HepG2 (cell line): Measurements from ENCODE around the gene LITAF. TPM values are rescaled to one million over a fixed set of nuclear protein-coding genes. Genes with fewer than 3 reads are reported as not detected.
A peak's percentile ranks its signal among the peaks of the same experiment; 100 is the strongest.

Experiments
- HDAC6 ChIP-seq: fragments of 200-600 bp; sonication (generic); IDR thresholded peaks from 2 replicates; pipeline ENCODE4 v1.7.0; 2017; ENCODE audit warnings: mild to moderate bottlenecking, antibody characterized with exemption, low read length, low read depth
- NFYC ChIP-seq: IDR thresholded peaks from 2 replicates; pipeline ENCODE4 v1.6.1; 2016; ENCODE audit warnings: missing genetic modification reagents, missing compliant biosample characterization
- PAWR ChIP-seq: sonication (generic); formaldehyde crosslinking; IDR thresholded peaks from 2 replicates; pipeline ENCODE4 v1.4.0; 2020; ENCODE audit warnings: missing genetic modification reagents, mild to moderate bottlenecking, borderline replicate concordance
- SMYD3 ChIP-seq: sonication (generic); formaldehyde crosslinking; IDR thresholded peaks from 2 replicates; pipeline ENCODE4 v1.8.1; 2023; ENCODE audit warnings: mild to moderate bottlenecking, missing genetic modification reagents
- ZHX2 ChIP-seq, 2 experiments: sonication (generic) in 1 of 2; formaldehyde crosslinking in 1 of 2; IDR thresholded peaks; 2 replicates each; pipeline versions ENCODE4 v1.6.1 to v1.9.0; 2014 to 2022; ENCODE audit warnings: antibody characterized with exemption in 1 of 2, borderline replicate concordance in 1 of 2, inconsistent platforms in 1 of 2, low read depth in 1 of 2, missing genetic modification reagents in 1 of 2
- ZNF350 ChIP-seq: sonication (generic); formaldehyde crosslinking; IDR thresholded peaks from 2 replicates; pipeline ENCODE4 v1.4.0; 2020; ENCODE audit warnings: mild to moderate bottlenecking, low read depth, missing genetic modification reagents, borderline replicate concordance
- ZNF746 ChIP-seq: sonication (generic); formaldehyde crosslinking; IDR thresholded peaks from 2 replicates; pipeline ENCODE4 v1.8.0; 2022; ENCODE audit warnings: mild to moderate bottlenecking, missing genetic modification reagents
- ZNF747 ChIP-seq: sonication (generic); formaldehyde crosslinking; IDR thresholded peaks from 2 replicates; pipeline ENCODE4 v1.8.1; 2023; ENCODE audit warnings: missing genetic modification reagents, mild to moderate bottlenecking, borderline replicate concordance
- polyA plus RNA-seq, 8 experiments: library from polyadenylated mRNA; depleted of rRNA in 3 of 8; stranded (reverse) in 7 of 8; unstranded in 1 of 8; fragments of >200 nt; fragmentation: Illumina TruSeq in 4 of 8; extraction: Trizol in 4 of 8; gene quantifications; 2 replicates each; pipeline versions ENCODE4 v1.2.1 to v1.2.3, GENCODE V29; 2011 to 2016; ENCODE audit warnings: low read depth in 4 of 8, missing spikeins in 1 of 8, mixed read lengths in 1 of 8; ENCODE audit not compliant: insufficient read depth in 1 of 8
- total RNA-seq, 5 experiments: library from RNA; depleted of rRNA; stranded (reverse); fragments of >200 nt; fragmentation: Illumina TruSeq; extraction: Trizol; gene quantifications; 2 replicates each; pipeline ENCODE4 v1.2.3, GENCODE V29; 2016; ENCODE audit warnings: low read depth in 1 of 5
- TF ChIP-seq, protein P1 (sequence below): sonication (generic); formaldehyde crosslinking; IDR thresholded peaks from 2 replicates; pipeline ENCODE4 v1.4.0; 2020; ENCODE audit warnings: mild to moderate bottlenecking, missing genetic modification reagents
- TF ChIP-seq, protein P2 (sequence below): sonication (generic); formaldehyde crosslinking; IDR thresholded peaks from 2 replicates; pipeline ENCODE4 v1.4.0; 2020; ENCODE audit warnings: missing genetic modification reagents, low read depth, mild to moderate bottlenecking, borderline replicate concordance
- TF ChIP-seq, protein P3 (sequence below), 2 experiments: sonication (generic) in 1 of 2; formaldehyde crosslinking in 1 of 2; IDR thresholded peaks; 2 replicates each; pipeline versions ENCODE4 v1.4.0 to v1.6.1; 2018 to 2020; ENCODE audit warnings: missing genetic modification reagents in 2 of 2, borderline replicate concordance in 1 of 2, low read depth in 1 of 2, mild to moderate bottlenecking in 1 of 2, missing biosample characterization in 1 of 2
- TF ChIP-seq, protein P4 (sequence below): sonication (generic); formaldehyde crosslinking; IDR thresholded peaks from 2 replicates; pipeline ENCODE4 v1.4.0; 2020; ENCODE audit warnings: missing genetic modification reagents

Gene LITAF
- total and polyA plus RNA-seq, 2 of the 13 experiments (the other 11 are each of a cell fraction or from before 2014, with no cell fraction given), result 80.1 to 141 TPM

GRCh38 chr16:11613381-11614303 lies 26.9 kb upstream of the LITAF start (continued):
- TF ChIP-seq, protein P1, sequence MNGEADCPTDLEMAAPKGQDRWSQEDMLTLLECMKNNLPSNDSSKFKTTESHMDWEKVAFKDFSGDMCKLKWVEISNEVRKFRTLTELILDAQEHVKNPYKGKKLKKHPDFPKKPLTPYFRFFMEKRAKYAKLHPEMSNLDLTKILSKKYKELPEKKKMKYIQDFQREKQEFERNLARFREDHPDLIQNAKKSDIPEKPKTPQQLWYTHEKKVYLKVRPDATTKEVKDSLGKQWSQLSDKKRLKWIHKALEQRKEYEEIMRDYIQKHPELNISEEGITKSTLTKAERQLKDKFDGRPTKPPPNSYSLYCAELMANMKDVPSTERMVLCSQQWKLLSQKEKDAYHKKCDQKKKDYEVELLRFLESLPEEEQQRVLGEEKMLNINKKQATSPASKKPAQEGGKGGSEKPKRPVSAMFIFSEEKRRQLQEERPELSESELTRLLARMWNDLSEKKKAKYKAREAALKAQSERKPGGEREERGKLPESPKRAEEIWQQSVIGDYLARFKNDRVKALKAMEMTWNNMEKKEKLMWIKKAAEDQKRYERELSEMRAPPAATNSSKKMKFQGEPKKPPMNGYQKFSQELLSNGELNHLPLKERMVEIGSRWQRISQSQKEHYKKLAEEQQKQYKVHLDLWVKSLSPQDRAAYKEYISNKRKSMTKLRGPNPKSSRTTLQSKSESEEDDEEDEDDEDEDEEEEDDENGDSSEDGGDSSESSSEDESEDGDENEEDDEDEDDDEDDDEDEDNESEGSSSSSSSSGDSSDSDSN (CRISPR knock-in tag), result no peak; the same call in 1 of the 2 replicates
- TF ChIP-seq ZNF747 (CRISPR knock-in tag), result peak; percentile 82; the same call in 1 of the 2 replicates
- TF ChIP-seq, protein P2, sequence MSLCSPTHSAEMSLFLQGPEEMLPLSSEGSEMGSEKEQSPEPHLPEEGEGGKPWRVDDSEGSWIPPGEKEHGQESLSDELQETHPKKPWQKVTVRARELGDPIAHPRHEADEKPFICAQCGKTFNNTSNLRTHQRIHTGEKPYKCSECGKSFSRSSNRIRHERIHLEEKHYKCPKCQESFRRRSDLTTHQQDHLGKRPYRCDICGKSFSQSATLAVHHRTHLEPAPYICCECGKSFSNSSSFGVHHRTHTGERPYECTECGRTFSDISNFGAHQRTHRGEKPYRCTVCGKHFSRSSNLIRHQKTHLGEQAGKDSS, result peak; percentile 35; the same call in 1 of the 2 replicates
- TF ChIP-seq, protein P3, sequence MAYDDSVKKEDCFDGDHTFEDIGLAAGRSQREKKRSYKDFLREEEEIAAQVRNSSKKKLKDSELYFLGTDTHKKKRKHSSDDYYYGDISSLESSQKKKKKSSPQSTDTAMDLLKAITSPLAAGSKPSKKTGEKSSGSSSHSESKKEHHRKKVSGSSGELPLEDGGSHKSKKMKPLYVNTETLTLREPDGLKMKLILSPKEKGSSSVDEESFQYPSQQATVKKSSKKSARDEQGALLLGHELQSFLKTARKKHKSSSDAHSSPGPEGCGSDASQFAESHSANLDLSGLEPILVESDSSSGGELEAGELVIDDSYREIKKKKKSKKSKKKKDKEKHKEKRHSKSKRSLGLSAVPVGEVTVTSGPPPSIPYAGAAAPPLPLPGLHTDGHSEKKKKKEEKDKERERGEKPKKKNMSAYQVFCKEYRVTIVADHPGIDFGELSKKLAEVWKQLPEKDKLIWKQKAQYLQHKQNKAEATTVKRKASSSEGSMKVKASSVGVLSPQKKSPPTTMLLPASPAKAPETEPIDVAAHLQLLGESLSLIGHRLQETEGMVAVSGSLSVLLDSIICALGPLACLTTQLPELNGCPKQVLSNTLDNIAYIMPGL (CRISPR knock-in tag; IDR thresholded peaks at IDR 0.05; ENCODE audit: borderline replicate concordance in 1 of 2, low read depth in 1 of 2), result peak; percentile 15 to 30; a peak in 3 of 4 replicates
- TF ChIP-seq ZNF350 (CRISPR knock-in tag), result peak; percentile 54; the same call in 1 of the 2 replicates
- TF ChIP-seq ZHX2 (IDR thresholded peaks at IDR 0.05; ENCODE audit: low read depth), result no peak; the same call in 1 of the 2 replicates
- no peak for TF ChIP-seq ZHX2 (CRISPR knock-in tag; IDR thresholded peaks at IDR 0.05; ENCODE audit: borderline replicate concordance)
- no peak; the same call in 1 of the 2 replicates for TF ChIP-seq SMYD3 (CRISPR knock-in tag)
- TF ChIP-seq, protein P4, sequence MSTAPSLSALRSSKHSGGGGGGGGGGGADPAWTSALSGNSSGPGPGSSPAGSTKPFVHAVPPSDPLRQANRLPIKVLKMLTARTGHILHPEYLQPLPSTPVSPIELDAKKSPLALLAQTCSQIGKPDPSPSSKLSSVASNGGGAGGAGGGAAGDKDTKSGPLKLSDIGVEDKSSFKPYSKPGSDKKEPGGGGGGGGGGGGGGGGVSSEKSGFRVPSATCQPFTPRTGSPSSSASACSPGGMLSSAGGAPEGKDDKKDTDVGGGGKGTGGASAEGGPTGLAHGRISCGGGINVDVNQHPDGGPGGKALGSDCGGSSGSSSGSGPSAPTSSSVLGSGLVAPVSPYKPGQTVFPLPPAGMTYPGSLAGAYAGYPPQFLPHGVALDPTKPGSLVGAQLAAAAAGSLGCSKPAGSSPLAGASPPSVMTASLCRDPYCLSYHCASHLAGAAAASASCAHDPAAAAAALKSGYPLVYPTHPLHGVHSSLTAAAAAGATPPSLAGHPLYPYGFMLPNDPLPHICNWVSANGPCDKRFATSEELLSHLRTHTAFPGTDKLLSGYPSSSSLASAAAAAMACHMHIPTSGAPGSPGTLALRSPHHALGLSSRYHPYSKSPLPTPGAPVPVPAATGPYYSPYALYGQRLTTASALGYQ (CRISPR knock-in tag), result no peak; the same call in 1 of the 2 replicates
- TF ChIP-seq HDAC6, result no peak
- peak; percentile 58 for TF ChIP-seq ZNF746 (CRISPR knock-in tag)
- no peak for TF ChIP-seq PAWR (CRISPR knock-in tag)
- TF ChIP-seq NFYC (CRISPR knock-in tag), result no peak
